HG02852 (cell line): ENCODE measurements around the gene FAM167B.

Experiments used
- ATAC-seq: cut with Tn5 transposase; IDR thresholded peaks from one replicate; pipeline ENCODE4 v1.9.1; 2021; ENCODE audit warnings: mild to moderate bottlenecking, moderate library complexity; ENCODE audit not compliant: unreplicated experiment

FAM167B gene

DNA sequence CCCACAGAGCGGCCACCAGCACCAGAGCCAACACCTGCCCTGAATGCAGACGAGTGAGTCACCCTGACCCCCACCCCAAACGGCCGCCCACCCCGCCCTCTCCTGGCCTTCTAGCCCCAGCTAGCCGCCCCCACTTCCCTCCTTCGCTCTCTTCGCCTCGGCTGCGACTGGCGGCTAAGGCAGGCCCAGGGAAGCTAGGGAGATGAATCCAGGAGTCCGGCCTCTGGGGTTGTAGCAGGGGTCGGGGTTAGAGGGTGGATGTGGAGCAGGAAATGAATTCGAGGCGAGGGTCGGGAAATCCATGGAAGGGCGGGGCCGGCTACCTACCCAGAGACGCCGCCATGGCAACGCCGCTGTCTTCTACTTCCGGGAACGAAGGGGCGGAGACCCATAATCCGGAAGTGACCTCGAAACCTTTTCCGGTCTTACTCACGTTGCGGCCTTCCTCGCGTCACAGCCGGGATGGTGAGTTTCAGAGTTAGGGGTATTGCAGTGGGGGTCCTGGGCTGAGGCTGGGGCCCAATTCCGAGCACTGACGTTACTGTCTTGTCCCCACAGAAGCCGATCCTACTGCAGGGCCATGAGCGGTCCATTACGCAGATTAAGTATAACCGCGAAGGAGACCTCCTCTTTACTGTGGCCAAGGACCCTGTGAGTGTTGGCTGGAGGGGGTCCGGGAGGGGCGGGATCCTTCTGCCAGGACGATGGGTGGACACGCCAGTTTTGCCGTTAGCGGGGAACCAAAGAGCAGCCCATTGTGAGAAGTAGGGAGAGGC lies 24.9 kb upstream of the FAM167B start, which contains the start of the genes EIF3I and TMEM234:
EIF3I (plus strand) TSS at position 428 of the 776 bp plus-strand sequence; CDS start at position 463, 35 bp downstream.
TMEM234 (minus strand) TSS at position 374 of the 776 bp plus-strand sequence; CDS start at position 343, 31 bp downstream.
- peak; percentile 92 for ATAC-seq

DNA sequence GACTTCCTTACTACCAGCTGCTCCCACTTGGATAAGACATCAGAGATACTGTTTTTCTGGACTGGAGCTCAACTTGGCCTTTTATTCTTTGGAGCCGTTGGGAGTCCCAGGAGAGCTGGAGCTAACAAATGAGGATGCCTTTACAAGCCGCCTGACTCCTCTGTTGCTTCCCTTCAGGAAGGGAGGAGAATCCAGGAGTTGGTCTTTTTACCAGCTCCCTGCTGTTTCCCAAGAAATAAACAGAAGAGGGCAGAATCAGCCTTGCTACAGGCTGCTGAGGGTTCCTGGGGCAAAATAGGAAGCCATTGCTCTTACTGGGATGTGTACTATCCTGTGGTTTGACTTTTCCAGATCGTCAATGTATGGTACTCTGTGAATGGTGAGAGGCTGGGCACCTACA lies 23.3 kb upstream of the FAM167B start:
- ATAC-seq, result no peak

DNA sequence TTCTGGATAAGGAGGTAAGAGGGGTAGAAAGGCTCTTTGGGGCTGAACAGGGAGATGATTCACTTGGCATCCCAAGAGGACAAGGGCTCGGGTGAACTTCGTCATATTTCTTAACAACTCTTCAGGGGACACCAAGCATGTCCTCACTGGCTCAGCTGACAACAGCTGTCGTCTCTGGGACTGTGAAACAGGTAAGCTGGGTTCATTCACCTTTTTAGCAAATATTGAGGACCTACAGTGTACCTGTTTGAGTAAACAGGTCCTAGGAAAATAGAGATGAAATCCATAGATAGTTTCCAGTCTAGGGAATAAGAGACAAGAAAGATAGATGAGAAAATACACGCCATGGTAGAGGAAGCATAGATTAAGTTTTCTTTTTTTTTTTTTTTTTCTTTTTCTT lies 22.7 kb upstream of the FAM167B start:
- no peak for ATAC-seq

DNA sequence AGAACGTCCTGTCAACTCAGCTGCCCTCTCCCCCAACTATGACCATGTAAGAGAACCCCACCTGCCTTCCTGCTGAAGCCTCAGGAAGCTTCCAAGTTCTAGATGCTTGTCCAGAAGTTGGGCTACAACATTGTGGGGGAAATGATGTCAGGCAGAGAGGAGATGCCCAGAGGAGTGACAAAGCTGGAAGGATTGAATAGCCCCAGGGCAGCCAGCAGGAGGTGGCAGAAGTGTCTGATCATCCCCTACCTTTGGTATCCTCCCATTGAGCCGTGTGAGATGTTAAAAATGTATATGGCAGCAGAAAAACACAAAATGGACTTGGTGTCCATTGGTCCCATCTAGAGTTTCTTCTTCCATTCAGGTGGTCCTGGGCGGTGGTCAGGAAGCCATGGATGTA lies 18.3 kb upstream of the FAM167B start:
- no peak for ATAC-seq

DNA sequence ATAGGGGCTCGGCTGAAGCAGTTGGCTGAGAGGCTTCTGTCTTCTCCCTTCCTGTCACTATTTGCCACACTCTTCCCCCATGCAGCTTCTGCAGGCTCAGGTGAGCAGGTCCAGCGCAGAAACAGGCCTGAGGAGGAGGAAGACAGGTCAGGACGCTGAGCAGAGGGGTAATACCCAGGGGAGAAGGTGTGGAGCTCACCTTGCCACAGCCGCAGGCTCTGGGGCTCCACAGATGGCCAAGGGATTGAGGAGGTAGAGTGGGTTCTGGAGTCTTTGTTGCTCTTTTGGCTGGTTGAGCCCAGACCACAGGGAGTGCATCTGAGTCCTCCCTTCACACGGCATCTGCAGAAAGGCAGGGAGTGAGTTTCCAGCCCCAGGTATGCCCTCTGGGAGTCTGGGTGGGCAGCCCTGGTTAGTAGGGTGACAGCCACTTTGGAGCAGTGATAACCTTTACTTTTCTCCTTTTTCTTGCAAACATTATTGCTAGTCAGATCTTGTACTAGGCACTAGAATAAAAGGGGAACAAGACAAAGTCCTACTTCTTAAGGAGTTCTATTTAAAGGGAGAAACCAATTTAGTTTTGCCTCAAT lies 15.1 kb upstream of the FAM167B start:
- no peak for ATAC-seq

DNA sequence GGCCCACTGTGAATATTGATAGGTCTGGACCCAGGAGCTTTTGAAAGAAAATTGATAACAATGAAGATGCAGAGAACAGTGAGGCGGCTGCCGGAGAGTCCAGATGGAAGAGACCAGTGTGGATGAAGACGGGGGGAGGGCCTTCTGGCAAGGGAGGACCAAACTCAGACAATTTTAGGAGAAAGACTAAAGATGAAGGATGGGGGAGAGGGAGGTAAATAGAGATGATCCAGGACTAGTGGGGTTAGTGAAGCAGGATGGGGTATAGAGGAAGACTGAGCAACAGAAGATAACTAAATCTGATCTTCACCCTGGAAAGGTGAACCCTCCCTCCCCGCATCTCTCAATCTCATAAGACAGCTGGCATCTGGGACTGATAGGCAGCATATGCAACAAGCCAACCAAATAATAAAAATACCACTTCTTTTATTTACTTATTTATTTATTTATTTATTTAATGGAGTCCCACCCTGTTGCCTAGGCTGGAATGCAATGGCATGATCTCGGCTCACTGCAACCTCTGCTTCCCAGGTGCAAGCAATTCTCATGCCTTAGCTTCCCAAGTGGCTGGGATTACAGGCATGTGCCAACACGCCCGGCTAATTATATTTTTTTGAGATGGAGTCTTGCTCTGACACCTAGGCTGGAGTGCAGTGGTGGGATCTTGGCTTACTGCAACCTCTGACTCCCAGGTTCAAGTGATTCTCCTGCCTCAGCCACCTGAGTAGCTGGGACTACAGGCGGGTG lies 14.3 kb upstream of the FAM167B start:
- no peak for ATAC-seq

DNA sequence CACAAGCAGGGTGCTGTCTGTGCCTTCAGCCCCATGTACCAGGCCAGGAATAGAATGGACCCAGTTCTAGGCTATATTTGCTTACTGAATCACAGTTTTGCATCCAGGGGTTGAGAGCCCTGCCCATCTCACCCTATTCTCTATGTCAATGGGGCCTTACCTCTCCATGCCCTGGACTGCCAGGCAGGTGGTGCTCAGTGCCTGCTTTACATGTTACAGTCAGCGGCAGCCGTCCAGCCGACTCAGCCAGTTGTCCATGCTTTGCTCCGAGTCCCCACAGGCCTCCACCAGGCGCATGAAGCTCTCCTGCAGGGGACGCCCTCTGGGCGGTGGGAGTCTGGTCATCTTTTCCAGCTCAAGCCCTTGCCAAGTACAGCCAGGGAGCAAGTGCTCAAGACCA lies 12.2 kb upstream of the FAM167B start:
- no peak for ATAC-seq

DNA sequence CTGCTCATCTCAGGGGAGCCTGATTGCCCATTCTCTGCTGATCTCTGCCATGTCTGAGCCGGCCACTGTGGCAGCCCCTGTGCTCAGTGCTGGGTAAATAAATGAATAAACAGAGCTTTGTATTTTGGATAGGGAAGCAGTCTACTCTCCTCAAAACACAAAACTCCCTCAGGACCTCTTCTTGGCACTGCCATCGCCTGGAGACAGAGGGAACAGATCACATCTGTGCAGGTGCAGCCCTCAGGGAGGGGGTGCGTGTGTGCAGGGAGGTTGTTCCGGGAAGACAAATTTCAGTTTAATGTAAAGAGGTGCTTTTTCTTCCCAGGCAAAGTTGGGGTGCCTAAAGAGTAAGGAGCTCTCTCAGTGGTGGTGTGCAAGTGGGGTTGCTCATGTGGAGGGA lies 7.7 kb upstream of the FAM167B start:
- no peak for ATAC-seq

DNA sequence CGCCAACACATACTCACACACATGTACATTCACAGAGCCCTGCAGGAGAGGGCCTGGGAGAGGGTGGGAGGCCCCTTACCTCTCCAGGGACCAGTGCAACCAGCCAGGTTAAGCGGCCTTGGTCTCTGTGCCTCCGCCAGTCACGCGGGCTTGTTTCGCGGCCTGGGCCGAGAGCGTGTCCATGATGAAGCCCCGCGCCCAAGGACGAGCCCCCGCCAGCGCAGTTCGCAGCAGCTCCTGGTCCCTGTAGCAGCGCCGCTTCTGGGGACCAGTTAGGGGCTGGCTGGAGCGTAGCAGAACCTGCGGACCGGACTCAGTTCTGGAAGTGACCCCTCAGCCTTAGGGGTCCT lies 7.3 kb upstream of the FAM167B start:
- no peak for ATAC-seq

DNA sequence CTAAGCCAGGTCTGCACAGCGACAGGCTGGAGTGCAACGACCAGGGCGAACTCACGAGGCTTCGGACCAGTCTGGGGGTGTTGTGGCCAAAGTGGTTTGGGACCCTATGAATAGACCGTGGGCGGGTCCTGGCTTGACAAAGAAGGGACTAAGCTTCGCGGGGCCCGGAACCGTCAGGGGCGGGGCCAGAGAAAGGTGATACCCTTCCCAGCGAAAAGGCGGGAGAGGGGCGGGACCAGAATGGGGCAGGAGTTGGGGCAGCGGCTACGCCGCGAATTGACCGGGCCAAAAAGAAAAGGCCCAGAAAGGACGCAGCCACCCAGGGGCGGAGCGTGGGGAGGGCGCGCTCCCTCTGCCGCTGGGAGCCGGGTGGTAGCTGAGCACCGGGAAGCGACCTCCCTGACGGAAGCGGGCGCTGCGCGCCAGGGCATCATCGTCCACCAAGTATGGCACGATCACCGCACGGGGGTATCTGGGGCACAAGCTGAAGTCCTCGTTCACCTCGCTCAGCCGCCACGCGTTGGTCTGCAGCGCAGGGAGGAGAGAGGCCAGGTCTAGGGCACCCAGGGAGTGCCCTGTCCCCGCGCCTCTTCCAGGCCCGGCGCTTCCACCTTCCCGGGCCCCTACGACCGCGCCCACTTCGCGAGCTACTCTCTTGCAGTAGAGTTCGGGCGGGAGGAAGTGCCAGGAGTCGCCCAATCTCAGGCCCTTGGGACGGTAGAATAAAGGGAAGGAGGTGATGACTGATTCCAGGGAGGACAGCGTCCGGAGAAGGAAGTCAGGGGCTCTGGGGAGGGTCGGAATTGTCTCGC lies 6.7 kb upstream of the FAM167B start:
- ATAC-seq, result no peak

DNA sequence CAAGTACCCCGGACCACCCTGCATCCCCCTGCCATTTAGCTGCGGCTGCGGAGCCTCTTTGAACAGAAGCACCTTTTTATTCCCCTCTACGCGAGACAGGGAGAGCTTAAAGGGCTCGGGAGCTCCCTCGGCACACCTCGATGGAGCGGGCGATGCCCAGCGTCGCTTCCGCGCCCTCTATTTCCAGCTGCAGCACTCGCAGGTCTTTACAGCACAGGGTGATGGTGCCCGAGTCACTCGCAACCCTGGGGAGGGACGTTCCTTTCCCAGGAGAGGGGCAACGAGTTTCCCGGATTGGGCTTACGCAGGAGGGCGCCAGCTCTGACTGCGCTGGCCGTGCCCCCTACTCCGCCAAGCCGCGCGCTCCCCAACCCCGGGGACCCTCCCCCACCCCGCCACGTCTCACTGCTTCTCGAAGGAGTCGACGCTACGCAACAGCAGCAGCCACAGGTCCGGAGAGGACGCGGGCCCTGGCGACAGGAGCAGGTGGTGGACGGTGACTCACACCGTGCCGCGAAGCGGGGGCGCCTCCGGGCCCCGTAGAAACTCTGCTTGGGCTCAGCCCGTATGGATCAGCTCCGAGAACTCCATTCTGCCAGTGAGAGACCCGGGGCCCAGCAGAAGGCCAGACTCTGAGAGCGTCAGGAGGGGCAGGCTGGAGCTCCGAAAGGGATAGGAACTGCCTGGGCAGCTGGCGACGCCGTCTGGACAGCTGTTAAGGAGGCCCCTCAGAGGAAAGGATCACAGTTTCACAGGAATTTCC lies 5.8 kb upstream of the FAM167B start:
- ATAC-seq, result no peak

DNA sequence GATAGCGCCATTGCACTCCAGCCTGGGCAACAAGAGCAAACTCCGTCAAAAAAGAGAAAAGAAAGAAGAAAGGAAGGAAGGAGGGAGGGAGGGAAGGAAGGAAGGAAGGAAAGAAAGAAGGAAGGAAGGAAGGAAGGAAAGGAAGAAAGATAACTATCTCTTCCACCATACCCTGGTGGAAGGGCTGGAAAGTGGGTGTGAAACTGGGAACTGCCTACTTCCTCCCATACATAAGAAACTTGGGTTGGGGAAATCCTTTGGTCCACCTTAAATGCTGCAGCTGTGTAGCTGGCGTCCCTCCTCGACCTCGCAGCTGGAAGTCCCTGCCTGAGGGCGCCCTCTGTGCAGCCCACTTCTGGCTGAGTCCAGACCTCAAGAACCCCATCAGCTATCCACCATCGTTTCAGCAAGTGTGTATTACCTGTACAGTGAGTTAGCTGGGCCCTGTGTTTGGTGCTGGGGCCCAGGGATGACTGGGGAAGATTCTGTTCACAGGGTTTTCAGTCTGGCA lies 4.6 kb upstream of the FAM167B start:
- no peak for ATAC-seq

DNA sequence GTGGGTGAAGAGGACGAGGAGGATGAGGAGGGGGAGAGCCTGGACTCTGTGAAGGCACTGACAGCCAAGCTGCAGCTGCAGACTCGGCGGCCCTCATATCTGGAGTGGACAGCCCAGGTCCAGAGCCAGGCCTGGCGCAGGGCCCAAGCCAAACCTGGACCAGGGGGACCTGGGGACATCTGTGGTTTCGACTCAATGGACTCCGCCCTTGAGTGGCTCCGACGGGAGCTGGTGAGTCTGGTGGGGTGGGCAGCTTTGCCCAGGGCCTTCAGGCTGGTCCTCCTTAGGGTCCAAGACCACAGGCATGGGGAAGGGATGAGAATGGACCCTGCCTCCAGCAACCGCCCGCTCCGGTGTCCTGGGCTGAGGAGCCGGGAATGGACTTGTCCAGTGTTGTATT lies 430 bp downstream of the FAM167B start:
- no peak for ATAC-seq

DNA sequence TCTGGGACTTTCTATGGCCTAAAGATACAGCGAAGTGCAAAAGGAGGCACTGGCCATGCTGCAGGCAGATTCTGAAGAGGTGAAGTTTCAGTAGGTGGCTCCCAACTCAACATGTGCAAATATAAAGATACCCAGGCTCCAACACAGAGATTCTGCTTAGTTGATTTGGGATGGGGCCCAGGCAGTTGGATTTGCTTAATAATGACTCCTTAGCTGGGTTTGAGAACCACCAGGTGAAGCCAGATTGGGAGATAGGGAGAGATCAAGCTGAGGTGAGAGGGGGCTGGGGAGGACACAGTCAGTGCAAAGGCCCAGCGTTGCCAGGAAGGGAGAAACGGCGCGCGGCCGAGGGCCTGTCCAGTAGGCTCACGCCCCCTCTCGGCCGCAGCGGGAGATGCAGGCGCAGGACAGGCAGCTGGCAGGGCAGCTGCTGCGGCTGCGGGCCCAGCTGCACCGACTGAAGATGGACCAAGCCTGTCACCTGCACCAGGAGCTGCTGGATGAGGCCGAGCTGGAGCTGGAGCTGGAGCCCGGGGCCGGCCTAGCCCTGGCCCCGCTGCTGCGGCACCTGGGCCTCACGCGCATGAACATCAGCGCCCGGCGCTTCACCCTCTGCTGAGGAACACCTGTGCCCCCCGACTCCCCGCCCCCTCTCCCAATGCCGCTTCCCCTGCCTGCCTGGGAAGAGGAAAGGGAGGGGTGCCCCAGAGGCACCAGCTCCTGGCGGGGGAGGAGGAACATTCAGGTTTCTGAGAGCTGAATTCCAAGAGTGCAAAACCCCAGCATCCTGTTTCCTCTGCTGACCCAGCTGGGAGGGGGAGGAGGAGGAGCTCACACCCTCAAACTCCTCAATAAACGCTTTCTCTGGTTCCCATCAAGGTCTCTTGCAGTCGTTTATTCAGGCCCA lies 1.2 kb downstream of the FAM167B start:
- peak; percentile 37 for ATAC-seq

DNA sequence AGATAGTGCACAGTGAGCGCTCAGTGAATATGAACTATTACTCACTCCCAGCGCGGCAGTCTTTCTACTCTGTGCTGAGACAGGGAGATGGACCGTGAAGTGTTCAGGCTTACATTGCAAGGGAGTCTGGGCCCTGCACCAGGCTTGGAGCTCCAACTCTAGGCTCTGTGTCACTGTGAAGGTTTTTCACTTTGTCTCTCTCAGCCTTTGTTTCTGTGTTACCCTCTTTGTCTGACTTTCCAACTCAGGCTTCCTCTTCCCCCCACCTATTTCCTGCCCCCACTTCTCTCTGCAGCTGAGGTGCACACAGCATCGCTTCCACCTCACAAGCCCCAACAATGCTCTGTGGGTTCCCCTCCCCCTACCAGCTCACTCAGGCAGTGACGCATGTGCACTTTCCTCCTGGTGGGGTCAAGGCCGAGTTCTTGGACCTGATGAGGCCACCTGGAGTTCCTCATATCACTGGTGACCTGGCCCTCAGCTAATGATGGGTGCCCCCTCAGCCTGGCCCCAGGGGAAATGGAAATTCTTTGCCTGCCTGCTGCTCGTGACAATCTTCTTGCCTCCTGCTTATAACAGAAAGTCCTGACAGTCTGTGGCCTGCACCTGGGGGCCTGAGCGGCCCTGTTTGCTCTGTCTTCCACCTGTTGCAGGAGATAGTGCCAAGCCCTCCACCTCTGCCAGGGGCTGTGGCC lies 3.0 kb downstream of the FAM167B start:
- ATAC-seq, result peak; percentile 57

DNA sequence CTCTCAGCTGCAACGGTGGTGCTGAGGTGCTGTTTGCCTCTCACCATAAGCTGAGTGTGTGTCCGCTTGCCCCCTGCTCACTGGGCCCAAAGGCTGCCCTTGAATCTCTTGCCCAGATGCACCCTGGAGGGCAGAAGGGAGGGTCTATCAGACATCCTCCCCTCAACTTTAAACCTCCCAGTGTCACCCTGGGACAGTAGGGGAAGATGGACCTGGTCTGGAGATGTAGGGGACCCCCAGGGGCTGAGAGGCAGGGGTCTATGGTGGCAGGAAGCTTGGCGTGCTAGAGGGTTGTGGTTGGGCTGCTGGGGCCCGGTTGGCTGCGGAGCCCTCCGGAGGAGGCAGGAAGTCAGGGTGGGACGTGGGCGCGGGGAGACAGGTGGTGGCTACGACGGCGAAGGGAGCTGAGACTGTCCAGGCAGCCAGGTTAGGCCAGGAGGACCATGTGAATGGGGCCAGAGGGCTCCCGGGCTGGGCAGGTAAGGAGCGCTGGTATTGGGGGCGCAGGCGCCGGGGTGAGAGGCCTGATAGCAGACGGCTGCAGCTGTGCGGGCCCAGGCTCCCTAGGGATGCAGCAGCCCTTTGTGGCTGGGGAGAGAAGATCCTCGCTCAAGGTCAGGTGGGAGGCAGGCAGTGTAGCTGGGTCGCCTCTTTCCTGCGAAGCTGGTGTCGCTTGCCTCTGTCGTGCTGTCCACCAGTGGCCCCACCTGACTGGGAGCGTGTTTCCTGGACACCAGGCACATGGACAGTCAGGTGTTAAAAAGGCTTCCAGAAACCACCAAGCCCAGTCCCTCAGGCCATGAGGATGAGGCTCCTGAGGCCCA lies 4.1 kb downstream of the FAM167B start, which contains the start of gene LCK:
LCK (plus strand) TSS at position 373 of the 824 bp plus-strand sequence. CDS start 23,065 bp downstream, outside the sequence.
- ATAC-seq, result no peak
